Measurements from ENCODE around the gene C4orf50.

Gene C4orf50

DNA sequence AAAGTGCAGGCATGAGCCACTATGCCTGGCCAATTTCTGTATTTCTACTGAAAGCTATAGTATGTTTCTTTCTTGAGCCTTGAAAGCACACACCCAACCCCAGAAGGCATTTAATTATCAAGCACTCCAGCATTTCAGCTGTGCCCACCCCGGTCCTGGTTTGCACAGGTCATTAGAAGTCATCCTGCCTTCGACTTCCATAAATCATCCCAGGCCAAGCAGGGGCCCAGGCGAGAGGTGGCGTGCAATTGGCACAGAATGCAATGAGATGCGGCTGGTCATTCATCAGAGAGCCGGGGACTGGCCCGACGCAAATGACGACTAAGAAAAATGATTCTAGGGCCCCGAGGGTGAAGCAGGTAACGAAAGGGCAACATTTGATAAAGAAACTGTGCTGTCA, 100.6 kb downstream of the C4orf50 start:
- DNase-seq = no peak

DNA sequence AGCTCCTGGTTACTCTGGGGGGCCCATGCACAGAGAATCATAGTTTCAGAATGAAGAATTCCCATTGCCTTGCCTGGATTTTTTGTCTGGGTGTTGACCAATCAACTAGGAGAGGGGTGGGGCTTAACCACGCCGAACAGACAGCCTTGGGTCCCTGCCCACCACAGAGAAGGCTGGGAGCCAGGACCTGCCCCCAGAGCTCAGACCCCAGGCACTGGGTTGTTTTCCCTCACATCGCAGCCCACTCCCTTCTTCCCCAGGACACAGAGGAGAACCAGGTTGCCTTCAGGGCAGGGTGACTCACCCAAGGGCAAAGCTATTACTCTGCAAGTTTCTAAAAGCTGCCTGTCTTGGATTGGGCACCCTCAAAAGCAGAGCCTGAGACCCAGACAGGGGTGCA, 102.0 kb downstream of the C4orf50 start:
- no peak for DNase-seq

DNA sequence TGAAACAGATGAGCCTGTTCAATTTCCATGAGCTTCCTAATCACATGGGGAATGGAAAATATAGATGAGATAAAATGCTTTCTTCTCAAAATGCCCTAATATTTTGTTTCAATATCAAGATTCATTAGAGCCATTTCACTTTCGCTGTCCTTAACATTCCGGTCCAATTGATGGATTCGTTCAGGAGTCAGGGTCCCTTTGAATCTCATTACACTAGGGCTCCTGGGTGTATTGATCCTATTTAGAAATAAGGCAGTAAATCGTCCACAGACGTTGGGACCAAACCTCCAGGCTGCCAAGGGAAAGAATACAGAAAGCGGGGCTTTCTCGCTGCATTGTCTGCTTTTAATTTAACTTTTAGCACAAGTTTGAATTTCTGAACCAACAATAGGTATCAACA, 104.8 kb downstream of the C4orf50 start:
- no peak for DNase-seq

DNA sequence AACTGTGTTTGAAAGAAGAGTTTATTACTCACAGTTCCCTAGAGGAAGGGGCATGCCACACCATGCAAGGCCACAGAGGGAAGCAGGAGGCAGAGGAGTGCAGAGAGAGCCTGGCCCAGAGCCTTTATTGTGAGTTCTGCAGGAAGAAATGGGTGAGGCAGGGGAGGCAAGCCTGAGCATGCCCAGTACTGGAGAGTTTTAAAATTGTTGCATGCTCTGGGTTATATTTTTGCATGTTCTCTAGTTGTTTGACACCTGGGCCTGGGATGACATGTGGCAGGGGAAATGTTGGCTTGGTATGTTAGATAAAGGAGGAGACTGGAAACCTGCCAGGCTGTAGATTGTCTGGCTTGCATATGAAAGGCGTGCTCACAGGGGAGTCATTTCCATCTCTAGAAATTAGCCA, 105.6 kb downstream of the C4orf50 start:
- DNase-seq = no peak

DNA sequence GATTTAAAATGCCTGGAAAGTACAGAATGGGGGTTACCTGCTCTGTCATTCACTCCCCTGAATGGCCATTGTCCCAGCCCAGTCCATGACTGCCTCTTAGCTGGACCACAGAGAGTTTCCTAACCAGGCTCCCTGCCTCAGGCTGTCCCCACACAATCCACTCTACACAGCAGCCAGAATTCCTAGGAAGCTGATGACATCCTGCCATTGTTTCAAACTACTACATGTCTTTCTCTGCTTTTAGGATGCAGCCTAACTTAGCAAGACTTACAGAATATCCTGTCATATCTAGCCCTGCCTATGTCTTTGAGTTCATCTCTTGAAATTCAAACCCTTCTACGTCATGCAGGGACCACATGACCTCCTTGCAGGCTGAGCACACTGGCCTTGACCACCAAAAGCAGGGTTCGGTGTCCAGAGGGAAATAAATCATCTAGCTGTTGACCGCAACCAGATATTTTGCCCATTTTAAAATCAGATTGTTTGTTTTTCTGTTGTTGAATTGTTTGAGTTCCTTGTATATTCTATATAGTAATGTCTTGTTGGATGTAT, 109.3 kb downstream of the C4orf50 start:
- no peak for DNase-seq

DNA sequence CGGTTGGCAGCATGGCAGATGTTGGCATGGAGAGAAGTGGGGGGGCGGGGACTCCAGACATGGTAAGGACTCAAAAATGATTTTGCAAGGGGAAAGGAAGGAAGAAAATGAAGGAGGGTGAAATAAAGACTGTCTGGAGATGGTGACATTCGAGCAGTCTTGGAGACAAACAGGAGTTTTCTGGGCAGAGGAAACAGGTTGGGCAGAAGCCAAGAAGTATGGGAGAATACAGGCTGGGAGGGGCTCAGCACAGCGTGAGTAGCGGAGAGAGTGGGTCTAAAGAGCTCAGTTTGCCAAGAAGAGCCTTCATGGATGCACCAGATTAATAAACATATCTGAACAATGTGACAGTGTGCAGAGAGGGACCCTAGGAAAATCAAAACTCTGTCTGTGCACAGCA, 112.0 kb downstream of the C4orf50 start:
- no peak for DNase-seq

DNA sequence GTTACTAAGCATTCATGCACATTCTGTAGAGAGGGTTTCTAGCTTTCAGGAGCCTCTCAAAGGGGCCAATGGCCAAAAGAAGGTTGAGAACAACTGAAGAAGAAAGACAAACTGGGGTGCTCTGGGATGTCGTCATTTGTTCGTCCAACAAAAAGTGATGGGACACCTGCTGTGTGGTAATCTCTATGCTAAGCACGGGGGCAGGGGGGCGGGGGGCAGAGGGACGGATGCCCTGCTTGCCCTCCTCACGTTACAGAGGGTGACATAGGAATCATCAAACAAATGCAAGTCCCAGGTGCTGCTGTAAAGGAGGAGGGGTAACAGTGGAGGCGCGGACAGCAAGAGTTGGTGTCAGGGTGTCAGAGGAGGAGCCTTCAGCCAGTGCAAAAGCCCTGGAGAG, 112.5 kb downstream of the C4orf50 start:
- no peak for DNase-seq

DNA sequence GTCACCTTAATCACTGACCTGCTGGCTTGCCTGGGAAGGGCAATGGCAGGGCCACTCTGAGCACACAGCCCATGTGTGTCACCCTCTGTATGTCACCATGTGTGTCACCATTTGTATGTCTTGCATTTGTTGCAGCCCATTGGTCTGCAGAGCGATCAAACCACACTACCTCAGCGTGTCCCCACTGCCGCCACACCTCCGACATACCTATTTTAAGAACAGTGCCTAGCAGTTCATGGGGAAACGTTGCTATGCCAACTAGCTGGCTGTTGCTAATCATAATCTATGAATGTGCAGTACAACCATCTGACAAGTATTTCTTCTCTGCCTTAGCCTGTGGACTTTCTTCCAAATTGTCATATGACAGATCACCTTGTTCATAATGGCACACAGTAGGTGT, 117.4 kb downstream of the C4orf50 start:
- DNase-seq = no peak

DNA sequence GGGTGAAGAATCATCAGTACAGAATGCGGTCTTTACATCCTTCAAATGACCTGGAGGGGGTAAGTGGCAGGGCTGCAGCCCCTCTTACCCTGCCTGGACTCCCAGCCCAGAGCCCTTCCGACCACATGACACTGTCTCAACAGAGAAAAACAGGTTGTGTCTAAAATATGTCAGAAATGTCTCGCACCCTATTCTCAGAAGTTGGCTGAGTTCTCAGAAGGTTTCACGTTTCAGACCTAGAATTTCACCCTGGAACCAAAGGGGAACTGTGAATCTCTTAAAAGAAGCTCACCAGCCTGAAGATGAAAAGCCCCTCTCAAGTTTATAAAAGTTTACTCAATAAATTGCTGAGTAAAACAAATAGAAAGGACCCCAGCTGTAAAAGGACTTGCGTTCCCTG, 118.3 kb downstream of the C4orf50 start:
- no peak for DNase-seq

DNA sequence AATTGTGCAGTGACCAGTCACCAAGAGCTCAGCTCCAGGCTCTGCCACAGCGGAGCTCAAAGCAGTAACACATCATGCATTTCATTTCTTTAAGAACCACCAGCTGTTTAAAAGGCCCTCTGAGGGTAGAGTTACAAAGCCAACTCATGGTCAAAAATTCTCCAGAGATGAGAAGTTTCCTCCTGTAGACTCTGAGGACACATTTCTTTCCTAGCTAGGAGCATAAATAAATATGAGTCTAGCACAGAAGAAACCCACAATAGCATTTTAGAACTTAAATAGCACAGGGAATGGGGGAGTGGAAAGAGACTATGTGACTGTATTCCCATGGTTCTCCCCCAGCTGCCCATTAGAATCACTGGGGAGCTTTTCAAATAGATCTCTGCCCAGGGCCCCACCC, 118.8 kb downstream of the C4orf50 start:
- no peak for DNase-seq

DNA sequence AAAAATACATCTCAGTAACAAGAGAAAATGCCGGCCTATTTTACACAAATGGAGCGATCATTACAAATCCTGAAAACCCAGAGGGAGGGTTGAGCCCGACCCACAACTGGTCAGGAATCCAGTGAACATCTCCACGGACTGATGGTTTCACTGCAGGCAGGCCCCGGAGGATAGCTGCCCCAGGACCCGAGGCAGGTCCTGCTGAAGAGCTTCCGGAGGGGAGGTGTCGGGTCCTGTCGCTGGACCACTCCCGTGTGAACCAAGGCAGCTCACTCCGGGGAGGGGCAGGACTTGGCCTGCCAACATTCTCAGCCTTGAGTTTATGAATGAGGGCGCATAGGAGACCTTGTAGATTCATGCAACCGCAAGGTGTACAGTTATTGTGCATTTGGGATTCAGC, 120.6 kb downstream of the C4orf50 start:
- DNase-seq = no peak

DNA sequence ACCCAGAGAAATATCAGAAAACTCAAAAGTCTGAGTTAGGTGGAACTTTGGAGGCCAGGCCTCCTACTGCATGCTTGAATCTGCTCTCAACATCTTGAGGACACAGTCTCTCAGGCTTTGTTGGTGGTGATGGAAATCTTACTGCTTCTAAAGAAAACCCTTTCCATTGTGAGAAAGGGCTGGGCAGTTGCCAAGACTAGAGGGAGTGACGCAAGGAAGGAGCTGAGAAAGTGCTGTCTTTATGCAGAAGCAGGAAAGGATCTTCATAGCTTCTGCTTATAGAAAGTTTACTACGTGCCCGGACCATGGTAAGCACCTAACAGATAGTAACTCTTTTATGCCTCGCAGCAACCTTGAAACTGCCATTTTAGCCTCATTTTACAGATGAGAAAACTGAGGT, 122.9 kb downstream of the C4orf50 start:
- DNase-seq = no peak

DNA sequence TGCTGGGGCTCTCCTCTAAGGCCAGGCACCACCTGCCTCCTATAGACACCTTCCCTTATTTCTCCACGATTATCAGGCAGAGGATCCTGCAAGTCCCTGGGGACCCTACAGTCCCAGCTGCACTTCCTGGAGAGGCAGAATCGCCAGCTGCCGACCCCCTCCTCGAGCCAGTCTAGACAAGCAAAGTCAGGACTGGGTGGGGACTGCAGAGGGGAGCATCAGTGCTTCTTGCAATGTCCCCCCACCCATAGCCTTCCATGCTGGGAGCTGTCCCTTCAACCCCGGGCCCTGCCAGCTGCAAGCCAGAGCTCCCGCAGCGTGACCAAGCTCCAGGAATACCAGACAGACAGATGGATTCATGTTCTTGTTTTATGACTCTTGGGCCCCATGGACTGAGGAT, 124.0 kb downstream of the C4orf50 start:
- no peak for DNase-seq

DNA sequence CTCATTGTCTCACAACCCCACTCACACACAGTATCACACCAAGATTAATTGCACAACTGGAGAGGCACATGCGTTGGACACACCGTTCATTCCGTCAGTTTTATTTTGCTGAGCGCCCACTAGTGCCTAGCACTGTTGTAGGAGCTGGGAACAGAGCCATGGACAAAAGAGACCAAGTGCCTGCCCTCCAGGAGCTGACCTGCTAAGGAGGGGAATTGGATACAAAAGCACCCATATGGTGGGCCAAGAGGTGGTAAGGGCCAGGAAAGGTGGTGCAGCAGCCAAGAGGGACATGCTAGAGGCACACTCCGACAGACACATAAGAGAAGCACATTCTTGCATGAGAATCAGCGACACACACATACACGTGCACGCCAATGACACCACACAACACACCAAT, 124.6 kb downstream of the C4orf50 start:
- no peak for DNase-seq

DNA sequence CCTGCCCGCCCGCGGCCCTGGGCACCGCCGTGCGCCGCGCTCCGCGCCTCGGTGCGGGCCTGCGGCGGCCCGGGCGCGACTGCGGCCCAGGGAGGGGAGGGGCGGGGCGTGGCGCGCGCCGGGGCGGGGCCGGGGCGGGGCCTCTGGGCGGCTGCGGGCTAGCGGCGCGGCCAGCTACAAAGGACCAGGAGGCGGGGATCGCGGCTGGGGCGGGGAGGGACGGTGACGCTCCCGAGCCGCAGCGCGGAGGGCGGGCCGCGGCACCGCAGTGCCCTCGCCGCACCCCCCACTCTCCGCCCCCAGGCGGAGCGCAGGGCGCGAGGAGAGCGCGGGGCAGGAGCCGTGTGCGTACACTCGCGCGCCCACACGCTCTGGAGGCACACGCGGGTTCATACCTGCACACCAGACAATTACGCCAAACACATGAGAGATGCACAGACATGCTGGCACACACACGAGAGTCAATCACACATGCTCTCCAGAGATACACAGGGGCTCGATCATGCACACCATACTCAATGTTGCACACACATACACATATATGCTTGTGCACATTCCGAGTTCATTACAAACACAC, 125.1 kb downstream of the C4orf50 start, which contains the start of gene CRMP1:
Gene CRMP1 (minus strand): TSS at position 83 of the 577 bp plus-strand sequence. CDS start 117 bp downstream, outside the sequence.
- DNase-seq = no peak

DNA sequence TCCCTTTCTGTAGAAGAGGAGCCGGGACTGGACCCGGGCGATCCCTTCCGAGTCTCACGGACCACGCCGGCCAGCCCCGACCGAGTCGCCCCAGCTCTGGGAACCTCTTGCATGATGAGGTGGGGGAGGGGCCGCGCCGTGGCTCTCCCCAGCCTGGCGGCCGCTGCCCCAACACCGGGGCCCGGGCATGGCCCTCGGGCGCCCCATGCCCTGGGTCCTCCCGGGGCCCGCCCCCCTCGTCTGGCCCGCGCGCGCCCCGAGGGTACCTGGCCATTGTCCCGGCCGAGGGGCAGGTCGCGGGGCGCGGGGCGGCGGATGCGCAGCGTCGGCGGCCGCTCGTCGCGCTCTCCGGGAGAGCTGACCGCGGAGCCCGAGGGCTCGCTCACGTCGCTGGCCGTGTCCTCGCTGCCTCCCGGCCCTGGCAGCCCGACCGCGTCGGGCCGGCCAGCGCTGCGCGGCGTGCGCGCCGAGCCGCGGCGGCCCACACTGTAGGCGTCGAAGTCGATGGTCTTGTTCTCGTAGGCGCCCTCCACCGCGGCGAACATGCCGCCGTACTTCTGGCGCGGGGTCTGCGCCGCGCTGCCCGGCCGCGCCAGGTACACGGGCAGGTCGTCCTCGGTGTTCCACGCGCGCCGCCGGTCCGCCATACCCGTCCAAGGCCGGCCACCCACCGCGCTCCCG, 125.8 kb downstream of the C4orf50 start:
- DNase-seq = no peak

DNA sequence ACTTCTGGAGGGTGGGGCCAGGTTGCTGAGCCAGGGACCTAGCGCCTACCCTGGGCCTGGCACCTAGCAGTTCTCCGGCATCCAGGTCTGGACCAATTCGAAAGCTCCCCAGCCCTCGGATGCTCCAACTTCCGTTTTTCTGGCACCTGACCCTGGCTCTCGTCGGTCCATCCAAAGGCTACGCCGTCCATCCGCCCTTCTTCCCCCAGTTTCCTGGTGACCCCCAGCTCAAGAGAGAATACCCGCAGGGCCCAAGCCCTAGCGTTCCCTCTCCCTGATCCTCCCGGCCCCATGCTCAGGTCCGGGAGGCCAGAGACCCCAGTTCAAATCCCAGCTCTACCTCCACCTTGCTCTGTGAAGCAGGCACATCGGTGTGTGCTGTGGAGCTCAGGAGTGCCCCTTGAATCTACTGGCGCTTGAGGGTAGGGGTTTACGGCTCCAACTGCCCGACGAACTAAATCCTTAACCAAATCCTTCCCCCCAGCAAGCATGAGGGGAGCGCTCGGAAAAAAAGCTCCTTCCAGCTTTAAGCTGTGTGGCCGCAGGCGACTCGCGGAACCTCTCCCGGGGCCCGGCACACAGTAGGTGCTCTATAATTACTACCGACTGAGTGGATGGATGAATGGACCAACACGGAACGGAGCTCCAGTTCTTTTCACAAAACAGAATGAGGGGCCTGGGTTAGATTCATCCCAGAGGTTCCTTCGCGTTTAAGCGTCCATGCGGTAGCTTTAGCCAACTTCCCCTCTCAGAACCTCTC, 126.5 kb downstream of the C4orf50 start:
- no peak for DNase-seq

DNA sequence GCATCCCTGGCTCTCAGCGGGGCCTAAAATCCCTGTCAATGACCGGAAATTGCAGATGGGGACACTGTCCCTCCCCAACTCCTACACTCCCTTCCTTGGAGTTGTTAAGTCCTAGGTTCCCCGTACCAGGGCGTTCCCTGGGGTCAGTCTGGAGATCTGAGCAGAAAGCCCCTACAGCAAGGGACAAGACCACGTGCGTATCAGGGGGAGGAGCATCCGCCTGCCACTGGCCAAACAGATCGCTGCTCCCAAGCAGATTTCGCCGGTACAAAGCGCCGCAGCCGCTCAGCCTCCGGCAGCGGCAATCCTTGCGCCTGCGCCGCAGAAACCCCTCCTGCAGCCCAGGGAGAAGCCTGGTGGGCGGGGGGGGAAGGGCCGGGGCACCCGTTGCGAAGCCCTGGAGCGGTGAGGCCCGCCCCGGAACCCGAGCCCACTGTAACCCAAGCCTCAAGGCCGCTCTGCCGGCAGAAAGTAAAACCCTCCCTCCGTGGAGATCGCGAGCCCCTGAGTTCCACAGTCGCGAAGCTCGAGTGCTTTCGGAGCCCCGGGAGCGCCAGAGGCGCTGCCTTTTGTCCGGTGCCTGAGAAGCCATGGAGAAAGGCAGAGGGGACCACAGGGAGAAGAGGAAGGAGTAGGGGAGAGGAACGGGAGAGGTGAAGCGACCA, 128.0 kb downstream of the C4orf50 start:
- DNase-seq = no peak

DNA sequence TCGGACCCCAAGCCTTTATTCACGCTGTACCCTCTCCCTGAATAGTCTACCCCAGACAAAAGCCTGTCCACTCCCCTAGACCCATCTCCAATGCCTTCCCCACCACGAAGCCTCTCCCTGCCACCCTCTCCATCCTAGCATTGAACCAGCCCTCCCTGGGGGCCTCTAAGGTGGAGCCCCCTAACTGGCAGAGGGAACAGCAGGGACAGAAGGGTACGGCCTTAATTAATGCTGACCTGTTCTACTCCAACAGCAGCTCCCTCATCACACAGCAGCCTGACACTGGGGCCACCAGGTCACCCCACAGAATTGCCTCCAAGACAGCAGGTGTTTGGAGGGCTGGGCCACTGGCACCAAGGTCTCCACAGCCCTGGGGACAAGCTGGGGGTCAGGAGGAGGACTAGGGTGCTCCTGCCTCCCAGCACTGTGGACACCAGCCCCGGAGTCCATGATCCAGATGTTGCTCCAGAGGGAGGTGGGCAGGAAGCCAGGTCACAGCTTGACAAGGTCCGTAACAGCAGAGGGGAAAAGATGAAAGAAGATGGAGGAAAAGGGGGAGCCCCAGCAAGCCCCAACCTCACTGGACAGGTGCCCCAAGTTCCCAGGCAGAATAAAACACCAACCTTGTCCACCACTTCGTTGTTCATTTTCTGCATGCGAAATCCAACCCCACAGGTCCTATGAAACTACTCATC, 129.1 kb downstream of the C4orf50 start:
- DNase-seq = no peak

DNA sequence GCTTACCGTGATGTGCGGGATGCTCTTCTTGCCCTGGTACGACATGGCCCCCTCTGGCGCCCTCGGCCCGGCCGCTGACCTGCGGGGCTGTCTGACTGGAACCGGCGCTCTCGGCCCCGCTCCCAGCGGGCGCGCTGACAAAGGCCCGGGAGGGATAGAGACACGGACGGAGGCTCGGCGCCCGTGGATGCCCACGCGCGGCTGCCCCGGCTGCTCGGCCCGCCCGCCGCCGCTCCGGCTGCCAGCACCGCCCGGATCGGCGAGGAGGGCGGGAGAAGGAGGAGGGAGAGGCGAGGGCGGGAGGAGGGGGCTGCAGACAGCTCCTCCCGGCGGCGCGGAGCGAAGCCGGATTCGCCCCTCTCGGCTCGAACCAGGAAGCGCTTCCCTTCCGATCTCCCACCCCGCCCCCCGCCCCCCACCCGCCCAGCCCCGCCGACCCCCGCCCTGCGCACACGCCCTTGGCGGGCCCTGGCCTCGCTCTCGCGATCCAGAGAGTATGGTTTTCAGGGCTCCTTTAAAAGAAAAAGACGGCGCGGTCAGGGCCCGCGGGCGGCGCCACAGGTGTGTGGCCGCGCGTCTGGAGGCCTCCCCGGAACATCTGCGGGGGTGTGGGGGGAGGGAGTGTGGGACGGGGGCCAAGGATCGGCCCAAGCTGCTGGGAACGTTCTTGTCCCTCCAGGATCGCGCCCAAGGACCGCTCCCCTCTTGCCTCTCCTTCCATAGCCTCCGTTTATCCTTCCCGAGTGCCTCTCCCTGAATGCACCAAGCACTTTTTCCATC, 129.8 kb downstream of the C4orf50 start:
- no peak for DNase-seq

DNA sequence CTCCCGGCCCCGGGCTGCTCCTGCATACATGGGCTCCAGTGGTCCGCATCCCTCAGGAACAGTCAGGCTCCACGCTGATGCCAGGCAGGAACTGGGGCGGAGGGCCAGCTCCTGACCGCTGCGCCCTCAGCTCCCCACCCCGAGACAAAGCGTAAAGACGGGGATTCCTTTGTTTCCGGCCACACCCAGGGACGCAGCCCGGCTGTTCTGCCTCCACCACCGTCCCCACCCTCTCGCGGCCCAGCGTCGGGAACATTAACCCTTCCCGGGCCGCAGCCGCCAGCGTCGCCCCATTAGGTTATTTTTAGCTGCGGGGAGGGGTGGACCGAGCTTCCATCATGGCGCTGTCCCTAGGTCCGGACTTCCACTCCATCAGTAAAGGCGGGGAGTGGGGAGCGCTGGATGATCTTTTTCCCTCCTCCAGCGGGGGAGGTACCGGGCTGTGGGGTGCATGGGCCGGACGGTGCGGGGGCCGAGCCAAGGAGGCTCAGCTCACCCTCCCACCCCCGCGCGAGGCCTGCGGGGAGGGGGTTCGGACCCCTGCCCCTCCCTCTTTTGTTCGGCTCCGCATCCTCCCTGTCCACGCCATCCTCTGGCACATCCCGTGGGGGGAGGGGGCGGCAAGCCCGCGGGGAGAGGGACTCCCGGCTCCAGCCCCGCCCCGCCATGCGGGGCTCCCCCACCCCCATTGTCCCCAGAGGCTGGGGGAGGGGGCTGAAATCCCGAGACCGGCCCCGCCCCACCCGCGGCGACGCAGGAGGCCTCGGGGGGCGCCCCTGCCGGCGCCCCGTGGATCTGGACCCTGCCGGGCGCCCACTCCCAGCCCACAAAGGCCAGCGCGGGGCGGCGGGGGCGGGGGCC, 130.6 kb downstream of the C4orf50 start:
- no peak for DNase-seq
